Measurements from ENCODE around the gene APOO. TPM values are rescaled to one million over a fixed set of nuclear protein-coding genes. Genes with fewer than 3 reads are reported as not detected.
"Not testable (repeated sequence)": the region's sequence is repeated elsewhere in the genome, so short reads cannot be mapped to it uniquely, and the experiment has no call there.

The APOO gene
- total RNA-seq, 1 donor from 2014 or later: 34.6 TPM

DNA sequence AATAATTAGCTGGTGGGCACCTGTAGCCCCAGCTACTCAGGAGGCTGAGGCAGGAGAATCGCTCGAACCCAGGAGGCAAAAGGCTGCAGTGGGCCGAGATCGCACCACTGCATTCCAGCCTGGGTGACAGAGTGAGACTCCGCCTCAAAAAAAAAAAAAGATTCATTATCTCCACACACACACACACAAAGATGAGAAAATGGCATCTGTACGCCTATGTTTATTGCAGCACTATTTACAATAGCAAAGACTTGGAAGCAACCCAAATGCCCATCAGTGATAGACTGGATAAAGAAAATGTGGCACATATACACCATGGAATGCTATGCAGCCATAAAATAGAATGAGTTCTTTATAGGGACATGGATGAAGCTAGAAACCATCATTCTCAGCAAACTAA, 12.7 kb downstream of the APOO start:
- H3K9me3 ChIP-seq (ENCODE audit: insufficient read depth, low read depth, low read length); H3K9ac ChIP-seq (ENCODE audit: low read length); DNase-seq (ENCODE audit: low read depth); H3K4me3 ChIP-seq (ENCODE audit: insufficient read depth, low read depth, low read length); H3K27ac ChIP-seq (ENCODE audit: low read depth, low read length); H3K36me3 ChIP-seq (ENCODE audit: insufficient read depth, low read length); H3K4me2 ChIP-seq (ENCODE audit: low read length); H3K27me3 ChIP-seq (ENCODE audit: insufficient read depth, low read length); H4K20me1 ChIP-seq (ENCODE audit: insufficient read depth, low read length); H3K9me3 Mint-ChIP-seq (ENCODE audit: unreplicated experiment); H3K27ac Mint-ChIP-seq (ENCODE audit: unreplicated experiment); H3K79me2 ChIP-seq (ENCODE audit: insufficient read depth, low read length); H2AFZ ChIP-seq (ENCODE audit: low read depth, low read length); FAIRE-seq; H3K27me3 Mint-ChIP-seq (ENCODE audit: low read depth, unreplicated experiment); H3K36me3 Mint-ChIP-seq (ENCODE audit: low read depth, unreplicated experiment); H3K4me3 Mint-ChIP-seq (ENCODE audit: unreplicated experiment): not testable (repeated sequence)
- peaks cover 11% of the 10 kb centered on the region for H3K4me1 ChIP-seq (ENCODE audit: insufficient read depth, low read length)
- peaks cover 15% of the 10 kb centered on the region for H3K4me1 Mint-ChIP-seq (ENCODE audit: low read depth, unreplicated experiment)

DNA sequence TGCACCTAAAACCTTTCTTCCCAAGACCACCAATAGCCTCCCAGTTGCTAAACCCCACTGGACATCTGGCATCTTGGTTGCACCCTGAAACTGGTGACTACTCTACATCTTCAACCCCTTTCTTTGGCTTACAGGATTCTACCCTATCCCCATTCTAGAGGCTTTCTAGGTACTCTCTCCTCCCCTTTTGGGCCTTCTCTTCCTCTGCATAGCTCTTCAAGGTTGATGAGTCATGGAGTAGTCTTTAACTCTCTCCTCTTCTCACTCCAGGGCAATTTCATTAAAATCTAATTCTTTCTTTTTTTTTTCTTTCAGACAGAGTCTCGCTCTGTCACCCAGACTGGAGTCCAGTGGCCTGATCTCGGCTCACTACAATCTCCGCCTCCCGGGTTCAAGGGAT, 16.8 kb downstream of the APOO start:
- Histone ChIP-seq H3K4me1 (ENCODE audit: insufficient read depth, low read length) (no peaks in the 10 kb centered on the region), H3K4me3 (ENCODE audit: insufficient read depth, low read depth, low read length) (no peak overlapping the region), H3K27ac (ENCODE audit: low read depth, low read length) (no peak overlapping the region), H3K27me3 (ENCODE audit: insufficient read depth, low read length) (no peaks in the 10 kb centered on the region), H3K4me2 (ENCODE audit: low read length) (no peak overlapping the region), H3K9me3 (ENCODE audit: insufficient read depth, low read depth, low read length) (no peaks in the 10 kb centered on the region), H3K36me3 (ENCODE audit: insufficient read depth, low read length) (no peaks in the 10 kb centered on the region), H4K20me1 (ENCODE audit: insufficient read depth, low read length) (no peaks in the 10 kb centered on the region), H2AFZ (ENCODE audit: low read depth, low read length) (no peak overlapping the region), H3K9ac (ENCODE audit: low read length) (no peak overlapping the region), H3K79me2 (ENCODE audit: insufficient read depth, low read length) (no peaks in the 10 kb centered on the region)
- no peak for TF ChIP-seq EZH2 (IDR thresholded peaks at IDR 0.05; ENCODE audit: insufficient read depth, low read length)
- TF ChIP-seq, protein P1, sequence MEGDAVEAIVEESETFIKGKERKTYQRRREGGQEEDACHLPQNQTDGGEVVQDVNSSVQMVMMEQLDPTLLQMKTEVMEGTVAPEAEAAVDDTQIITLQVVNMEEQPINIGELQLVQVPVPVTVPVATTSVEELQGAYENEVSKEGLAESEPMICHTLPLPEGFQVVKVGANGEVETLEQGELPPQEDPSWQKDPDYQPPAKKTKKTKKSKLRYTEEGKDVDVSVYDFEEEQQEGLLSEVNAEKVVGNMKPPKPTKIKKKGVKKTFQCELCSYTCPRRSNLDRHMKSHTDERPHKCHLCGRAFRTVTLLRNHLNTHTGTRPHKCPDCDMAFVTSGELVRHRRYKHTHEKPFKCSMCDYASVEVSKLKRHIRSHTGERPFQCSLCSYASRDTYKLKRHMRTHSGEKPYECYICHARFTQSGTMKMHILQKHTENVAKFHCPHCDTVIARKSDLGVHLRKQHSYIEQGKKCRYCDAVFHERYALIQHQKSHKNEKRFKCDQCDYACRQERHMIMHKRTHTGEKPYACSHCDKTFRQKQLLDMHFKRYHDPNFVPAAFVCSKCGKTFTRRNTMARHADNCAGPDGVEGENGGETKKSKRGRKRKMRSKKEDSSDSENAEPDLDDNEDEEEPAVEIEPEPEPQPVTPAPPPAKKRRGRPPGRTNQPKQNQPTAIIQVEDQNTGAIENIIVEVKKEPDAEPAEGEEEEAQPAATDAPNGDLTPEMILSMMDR (IDR thresholded peaks at IDR 0.05; ENCODE audit: insufficient read depth, low read depth, low read length): no peak
- DNase-seq (ENCODE audit: low read depth) (no peak), FAIRE-seq (peak; percentile 52)
- H3K9me3 Mint-ChIP-seq (ENCODE audit: unreplicated experiment): no peaks in the 10 kb centered on the region
- H3K4me1 Mint-ChIP-seq (ENCODE audit: low read depth, unreplicated experiment): peaks cover 3% of the 10 kb centered on the region
- no peak overlapping the region for H3K4me3 Mint-ChIP-seq (ENCODE audit: unreplicated experiment)
- H3K36me3 Mint-ChIP-seq (ENCODE audit: low read depth, unreplicated experiment): no peaks in the 10 kb centered on the region
- no peaks in the 10 kb centered on the region for H3K27me3 Mint-ChIP-seq (ENCODE audit: low read depth, unreplicated experiment)
- H3K27ac Mint-ChIP-seq (ENCODE audit: unreplicated experiment): peak overlapping the region; percentile 12

DNA sequence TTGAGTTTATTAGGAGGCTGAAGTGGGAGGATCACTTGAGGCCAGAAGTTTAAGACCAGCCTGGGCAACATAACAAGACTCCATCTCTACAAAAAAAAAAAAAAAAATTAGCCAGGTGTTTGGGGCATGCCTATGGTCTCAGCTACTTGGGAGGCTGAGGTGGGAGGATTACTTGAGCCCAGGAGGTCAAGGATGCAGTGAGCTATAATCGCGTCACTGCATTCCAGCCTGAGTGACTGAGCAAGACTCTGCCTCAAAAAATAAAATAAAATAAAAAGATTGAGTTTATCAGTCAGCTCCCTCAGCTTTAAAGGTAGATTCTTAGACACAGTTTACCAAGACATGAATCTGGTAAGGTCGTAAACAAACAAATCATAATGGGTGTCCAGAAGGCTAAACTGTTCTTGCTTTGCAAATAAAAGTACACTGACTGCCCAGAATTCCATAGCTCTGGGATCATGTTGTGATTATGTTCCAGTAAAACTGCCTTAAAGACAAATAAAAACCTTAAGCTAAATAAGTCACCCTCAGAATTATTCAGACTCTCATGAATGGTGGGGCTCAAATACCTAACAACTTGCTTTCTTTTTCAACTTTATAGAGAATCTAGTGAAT, 18.7 kb downstream of the APOO start:
- no peaks in the 10 kb centered on the region for H4K20me1 ChIP-seq (ENCODE audit: insufficient read depth, low read length)
- FAIRE-seq (no peak), DNase-seq (ENCODE audit: low read depth) (peak; percentile 20)
- peak overlapping the region; percentile 61 for H3K9ac ChIP-seq (ENCODE audit: low read length)
- H3K9me3 ChIP-seq (ENCODE audit: insufficient read depth, low read depth, low read length): no peaks in the 10 kb centered on the region
- Mint-ChIP-seq H3K27ac (ENCODE audit: unreplicated experiment) (no peak overlapping the region), H3K4me3 (ENCODE audit: unreplicated experiment) (no peak overlapping the region), H3K9me3 (ENCODE audit: unreplicated experiment) (no peaks in the 10 kb centered on the region), H3K4me1 (ENCODE audit: low read depth, unreplicated experiment) (peaks cover 12% of the 10 kb centered on the region), H3K27me3 (ENCODE audit: low read depth, unreplicated experiment) (no peaks in the 10 kb centered on the region), H3K36me3 (ENCODE audit: low read depth, unreplicated experiment) (no peaks in the 10 kb centered on the region)
- TF ChIP-seq EZH2 (IDR thresholded peaks at IDR 0.05; ENCODE audit: insufficient read depth, low read length): no peak
- TF ChIP-seq, protein P1 (IDR thresholded peaks at IDR 0.05; ENCODE audit: insufficient read depth, low read depth, low read length): no peak
- no peaks in the 10 kb centered on the region for H3K27me3 ChIP-seq (ENCODE audit: insufficient read depth, low read length)
- H3K4me1 ChIP-seq (ENCODE audit: insufficient read depth, low read length): peaks cover 7% of the 10 kb centered on the region
- H3K27ac ChIP-seq (ENCODE audit: low read depth, low read length): peak overlapping the region; percentile 83
- H3K79me2 ChIP-seq (ENCODE audit: insufficient read depth, low read length): no peaks in the 10 kb centered on the region
- no peaks in the 10 kb centered on the region for H3K36me3 ChIP-seq (ENCODE audit: insufficient read depth, low read length)
- H3K4me2 ChIP-seq (ENCODE audit: low read length): peak overlapping the region; percentile 54
- no peak overlapping the region for H2AFZ ChIP-seq (ENCODE audit: low read depth, low read length)
- H3K4me3 ChIP-seq (ENCODE audit: insufficient read depth, low read depth, low read length): no peak overlapping the region
